ENCODE data around the gene RELCH.

RELCH gene

GRCh38 chr18:62318228-62319180, 131.4 kb downstream of the RELCH start:
- H3K36me3 Mint-ChIP-seq: no peaks in the 10 kb centered on the region
- no peak overlapping the region for H3K4me3 Mint-ChIP-seq
- no peaks in the 10 kb centered on the region for H3K4me1 Mint-ChIP-seq
- H3K9me3 Mint-ChIP-seq: no peaks in the 10 kb centered on the region
- no peak overlapping the region for H3K27ac Mint-ChIP-seq
- H3K27me3 Mint-ChIP-seq: peaks cover 18% of the 10 kb centered on the region

- Mint-ChIP-seq H3K27ac (no peak overlapping the region), H3K27me3 (peaks cover 34% of the 10 kb centered on the region), H3K4me3 (no peak overlapping the region), H3K9me3 (no peaks in the 10 kb centered on the region), H3K36me3 (no peaks in the 10 kb centered on the region), H3K4me1 (peaks cover 9% of the 10 kb centered on the region)
Measured at GRCh38 chr18:62321201-62321600, 134.1 kb downstream of the RELCH start.

- H3K4me3 Mint-ChIP-seq: peak overlapping the region; percentile 56
- H3K9me3 Mint-ChIP-seq: no peaks in the 10 kb centered on the region
- no peak overlapping the region for H3K27ac Mint-ChIP-seq
- no peaks in the 10 kb centered on the region for H3K36me3 Mint-ChIP-seq
- peaks cover 22% of the 10 kb centered on the region for H3K4me1 Mint-ChIP-seq
- peaks cover 47% of the 10 kb centered on the region for H3K27me3 Mint-ChIP-seq
Measured at GRCh38 chr18:62323483-62324180, 136.6 kb downstream of the RELCH start.

GRCh38 chr18:62324181-62324828, 137.2 kb downstream of the RELCH start:
- H3K27ac Mint-ChIP-seq: no peak overlapping the region
- peaks cover 50% of the 10 kb centered on the region for H3K27me3 Mint-ChIP-seq
- peaks cover 22% of the 10 kb centered on the region for H3K4me1 Mint-ChIP-seq
- H3K36me3 Mint-ChIP-seq: no peaks in the 10 kb centered on the region
- H3K4me3 Mint-ChIP-seq: peak overlapping the region; percentile 90
- H3K9me3 Mint-ChIP-seq: no peaks in the 10 kb centered on the region

DNA sequence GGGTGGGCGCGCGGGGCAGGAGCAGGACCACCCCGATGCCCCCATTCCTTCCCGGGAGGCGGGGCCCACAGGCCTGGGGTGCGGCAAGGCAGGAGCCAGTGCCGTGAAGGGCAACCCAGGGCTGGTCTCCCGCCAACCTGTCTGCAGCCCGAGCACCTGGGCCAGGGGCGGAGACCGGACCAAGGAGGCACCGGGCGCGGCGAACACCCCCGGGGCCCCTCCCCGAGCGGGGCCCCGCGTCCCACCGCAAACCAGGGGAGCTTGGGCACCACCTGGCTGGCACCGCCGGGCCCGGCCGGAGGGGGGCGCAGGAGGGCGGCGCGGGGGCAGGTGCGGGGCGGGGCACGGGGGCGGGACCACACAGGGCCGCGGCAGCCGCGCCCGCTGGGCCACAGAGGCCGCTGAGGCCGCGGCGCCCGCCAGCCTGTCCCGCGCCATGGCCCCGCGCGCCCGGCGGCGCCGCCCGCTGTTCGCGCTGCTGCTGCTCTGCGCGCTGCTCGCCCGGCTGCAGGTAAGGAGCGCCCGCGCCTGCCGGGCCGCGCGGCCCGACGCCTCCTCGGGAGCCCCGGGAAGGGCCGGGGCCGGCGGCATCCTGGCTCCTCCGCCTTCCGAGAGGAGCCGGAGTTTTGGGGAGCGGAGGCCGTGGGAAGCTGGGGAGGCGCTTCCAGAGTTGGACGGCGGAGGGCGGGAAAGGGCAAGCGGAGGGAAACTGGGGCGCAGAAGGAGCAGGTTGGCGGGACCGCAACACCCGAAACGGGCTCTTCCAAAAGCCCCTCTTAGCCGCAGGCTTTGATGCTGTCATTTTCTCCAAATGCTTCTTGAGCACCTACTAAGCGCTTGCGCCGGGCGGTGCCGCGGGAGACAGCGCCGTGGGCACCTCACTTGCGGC, 138.1 kb downstream of the RELCH start, which contains the start of gene TNFRSF11A:
Gene TNFRSF11A (plus strand): TSS at position 394 of the 889 bp plus-strand sequence. CDS start 43 bp downstream, at position 437.
- H3K27me3 Mint-ChIP-seq: peaks cover 54% of the 10 kb centered on the region
- peak within 1 kb of the TSS; percentile 90 for H3K4me3 Mint-ChIP-seq
- H3K9me3 Mint-ChIP-seq: no peaks in the 10 kb centered on the region
- no peaks in the 10 kb centered on the region for H3K36me3 Mint-ChIP-seq
- H3K4me1 Mint-ChIP-seq: peaks cover 31% of the 10 kb centered on the region
- peak within 1 kb of the TSS; percentile 38 for H3K27ac Mint-ChIP-seq

- Mint-ChIP-seq H3K4me3 (peak overlapping the region; percentile 80), H3K27me3 (peaks cover 58% of the 10 kb centered on the region), H3K4me1 (peaks cover 34% of the 10 kb centered on the region), H3K36me3 (no peaks in the 10 kb centered on the region), H3K27ac (peak overlapping the region; percentile 38), H3K9me3 (no peaks in the 10 kb centered on the region)
Measured at GRCh38 chr18:62325806-62326645, 139.0 kb downstream of the RELCH start.

DNA sequence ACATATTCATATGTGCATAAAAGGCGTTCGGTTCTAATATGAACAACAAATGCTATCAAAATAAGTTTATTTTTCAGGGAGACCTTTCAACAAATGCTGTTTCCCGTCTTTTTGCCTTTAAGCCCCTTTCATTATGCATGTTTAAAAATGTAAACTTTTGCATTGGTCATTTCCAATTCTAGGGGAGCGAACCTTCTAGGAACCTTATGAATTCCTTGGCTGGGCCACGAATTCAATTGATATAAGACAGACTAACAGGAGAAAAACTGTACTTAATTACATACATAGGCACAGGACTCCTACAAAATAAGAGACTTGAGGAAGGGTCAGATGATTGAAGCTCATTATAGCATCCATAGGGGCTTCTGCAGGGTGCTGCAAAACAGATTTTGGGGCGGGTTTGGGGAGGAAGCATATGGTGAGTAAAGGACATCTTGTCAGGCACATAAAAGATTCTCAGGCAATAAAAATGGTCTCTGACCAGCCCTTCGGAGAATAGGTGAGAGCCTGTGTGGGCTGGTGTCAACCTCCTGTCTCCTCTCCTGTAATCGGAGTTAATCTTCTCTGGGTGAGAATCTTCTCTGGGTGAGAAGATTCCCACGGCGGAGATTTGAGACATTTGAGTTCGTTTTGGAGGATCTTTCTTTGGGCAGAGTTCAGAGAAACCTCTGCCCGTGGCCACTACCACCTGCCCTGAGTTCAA, 139.7 kb downstream of the RELCH start:
- H3K9me3 Mint-ChIP-seq: no peaks in the 10 kb centered on the region
- H3K4me1 Mint-ChIP-seq: peaks cover 34% of the 10 kb centered on the region
- peaks cover 59% of the 10 kb centered on the region for H3K27me3 Mint-ChIP-seq

DNA sequence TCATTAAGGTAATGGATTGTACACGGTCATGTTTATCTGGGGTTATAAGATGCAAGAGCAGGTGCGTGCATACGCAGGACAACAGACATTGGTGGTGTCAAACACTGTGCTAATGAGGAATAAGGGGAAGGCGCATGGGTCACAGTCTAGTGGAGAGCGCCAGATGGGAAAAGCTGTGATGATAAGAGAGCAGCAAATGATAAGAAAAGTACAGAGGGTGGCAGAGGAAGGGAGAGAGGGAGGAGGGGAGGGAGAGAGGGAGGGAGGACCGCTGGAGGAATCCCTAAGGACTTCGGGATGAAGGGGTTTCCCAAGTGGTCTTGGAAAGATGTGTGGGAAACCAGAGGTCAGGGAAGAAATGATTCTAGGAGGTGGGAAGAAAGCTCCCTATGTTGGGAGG, 140.9 kb downstream of the RELCH start:
- Mint-ChIP-seq H3K9me3 (no peaks in the 10 kb centered on the region), H3K27ac (no peak overlapping the region), H3K27me3 (peaks cover 57% of the 10 kb centered on the region), H3K4me1 (peaks cover 34% of the 10 kb centered on the region), H3K4me3 (no peak overlapping the region), H3K36me3 (no peaks in the 10 kb centered on the region)

More for the DNA sequence above, 139.7 kb downstream of the RELCH start:
- H3K36me3 Mint-ChIP-seq: no peaks in the 10 kb centered on the region
- peak overlapping the region; percentile 80 for H3K4me3 Mint-ChIP-seq
- H3K27ac Mint-ChIP-seq: no peak overlapping the region

- Mint-ChIP-seq H3K4me3 (no peak overlapping the region), H3K27me3 (peaks cover 54% of the 10 kb centered on the region), H3K9me3 (no peaks in the 10 kb centered on the region), H3K4me1 (peaks cover 34% of the 10 kb centered on the region), H3K27ac (no peak overlapping the region), H3K36me3 (no peaks in the 10 kb centered on the region)
Measured at GRCh38 chr18:62328586-62329525, 141.8 kb downstream of the RELCH start.

DNA sequence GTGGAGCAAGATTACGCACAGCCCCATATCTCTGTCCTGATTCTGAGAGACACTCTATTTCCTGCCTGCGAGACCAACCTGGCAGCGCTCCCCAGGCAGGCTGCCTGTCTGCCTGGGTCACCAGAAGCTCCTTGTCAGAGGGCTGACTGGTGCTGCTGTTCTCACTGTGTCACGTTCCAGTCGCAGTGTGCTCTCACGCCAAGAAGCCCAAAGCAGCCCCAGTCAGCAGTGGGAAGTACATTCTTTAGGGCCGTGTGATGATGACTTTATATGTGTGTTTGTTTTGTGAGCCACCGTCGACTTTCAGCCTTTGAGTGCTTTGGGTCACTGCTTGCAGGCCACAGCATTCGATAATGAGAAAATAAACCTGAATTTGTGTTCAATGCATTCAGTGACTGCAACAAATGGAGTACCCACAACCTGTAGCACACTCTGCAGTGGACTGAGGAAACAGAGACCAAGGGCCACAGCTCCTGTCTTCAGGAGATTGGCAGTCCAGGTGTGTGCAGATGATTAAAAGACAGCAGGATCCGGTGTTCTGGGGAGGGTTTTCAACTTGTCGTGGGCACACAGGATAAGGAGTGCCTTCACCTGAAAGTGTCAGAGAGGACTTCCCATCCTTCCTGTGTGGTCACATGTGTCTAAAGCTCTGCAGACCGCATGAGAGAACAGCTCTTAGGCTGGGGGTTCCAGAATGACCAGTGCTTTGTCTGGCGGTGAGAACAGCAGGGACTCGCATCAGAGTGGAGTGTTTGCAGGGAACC, 142.8 kb downstream of the RELCH start:
- no peak overlapping the region for H3K4me3 Mint-ChIP-seq

DNA sequence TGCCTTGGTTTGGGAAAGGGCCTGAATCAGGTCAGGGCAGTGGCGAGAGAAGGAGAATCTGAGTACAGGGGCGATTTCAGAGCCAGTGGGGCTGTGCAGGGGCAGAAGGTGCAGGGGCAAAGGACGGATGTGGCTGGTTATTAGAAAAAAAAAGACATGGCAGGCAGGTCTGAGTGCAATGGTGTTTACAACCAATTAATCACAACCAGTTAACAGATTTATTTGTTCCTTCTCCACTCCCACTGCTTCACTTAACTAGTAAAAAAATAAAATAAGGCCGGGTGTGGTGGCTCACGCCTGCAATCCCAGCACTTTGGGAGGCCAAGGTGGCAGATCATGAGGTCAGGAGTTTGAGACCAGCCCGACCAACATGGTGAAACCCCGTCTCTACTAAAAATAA, 143.6 kb downstream of the RELCH start:
- Mint-ChIP-seq H3K4me1 (peaks cover 29% of the 10 kb centered on the region), H3K4me3 (no peak overlapping the region), H3K27ac (no peak overlapping the region), H3K27me3 (peaks cover 49% of the 10 kb centered on the region), H3K36me3 (no peaks in the 10 kb centered on the region), H3K9me3 (no peaks in the 10 kb centered on the region)

More for the DNA sequence above, 142.8 kb downstream of the RELCH start:
- Mint-ChIP-seq H3K9me3 (no peaks in the 10 kb centered on the region), H3K27ac (peak overlapping the region; percentile 69), H3K4me1 (peaks cover 29% of the 10 kb centered on the region), H3K27me3 (peaks cover 49% of the 10 kb centered on the region), H3K36me3 (no peaks in the 10 kb centered on the region)

Data from activated naive CD4-positive, alpha-beta T cell treated with anti-CD3 and anti-CD28 coated beads, Interleukin-2, amount 50 U/mL, for 24 hours (primary cell).